Measurements from ENCODE around the gene TEX52. TPM values are rescaled to one million over a fixed set of nuclear protein-coding genes. Genes with fewer than 3 reads are reported as not detected.

TEX52 gene
- total RNA-seq, 1 donor from 2014 or later: not detected

GRCh38 chr12:2825132-2825531, 31.7 kb downstream of the TEX52 start:
- FAIRE-seq: no peak
- no peak for DNase-seq (ENCODE audit: low read depth)
- TF ChIP-seq CTCF (IDR thresholded peaks at IDR 0.05; ENCODE audit: insufficient read depth, low read length, severe bottlenecking): no peak
- Histone ChIP-seq H3K36me3 (ENCODE audit: control insufficient read depth, insufficient read depth, low read length) (peaks cover 29% of the 10 kb centered on the region), H3K27me3 (ENCODE audit: control insufficient read depth, insufficient read depth, low read length) (no peaks in the 10 kb centered on the region), H3K4me3 (ENCODE audit: low read depth, low read length) (no peak overlapping the region)

- FAIRE-seq (no peak), DNase-seq (ENCODE audit: low read depth) (no peak)
- no peak for TF ChIP-seq CTCF (IDR thresholded peaks at IDR 0.05; ENCODE audit: insufficient read depth, low read length, severe bottlenecking)
- Histone ChIP-seq H3K4me3 (ENCODE audit: low read depth, low read length) (no peak overlapping the region), H3K27me3 (ENCODE audit: control insufficient read depth, insufficient read depth, low read length) (no peaks in the 10 kb centered on the region), H3K36me3 (ENCODE audit: control insufficient read depth, insufficient read depth, low read length) (peaks cover 31% of the 10 kb centered on the region)
Observed at GRCh38 chr12:2824541-2824940, 32.3 kb downstream of the TEX52 start.

- H3K27me3 ChIP-seq (ENCODE audit: control insufficient read depth, insufficient read depth, low read length): no peaks in the 10 kb centered on the region
- no peak overlapping the region for H3K4me3 ChIP-seq (ENCODE audit: low read depth, low read length)
- no peak for TF ChIP-seq CTCF (IDR thresholded peaks at IDR 0.05; ENCODE audit: insufficient read depth, low read length, severe bottlenecking)
- DNase-seq (ENCODE audit: low read depth) (no peak), FAIRE-seq (no peak)
- H3K36me3 ChIP-seq (ENCODE audit: control insufficient read depth, insufficient read depth, low read length): peaks cover 31% of the 10 kb centered on the region
Observed at GRCh38 chr12:2823483-2823882, 33.4 kb downstream of the TEX52 start.

GRCh38 chr12:2820432-2820831, 36.4 kb downstream of the TEX52 start:
- Histone ChIP-seq H3K27me3 (ENCODE audit: control insufficient read depth, insufficient read depth, low read length) (no peaks in the 10 kb centered on the region), H3K4me3 (ENCODE audit: low read depth, low read length) (no peak overlapping the region), H3K36me3 (ENCODE audit: control insufficient read depth, insufficient read depth, low read length) (peaks cover 25% of the 10 kb centered on the region)
- DNase-seq (ENCODE audit: low read depth) (no peak), FAIRE-seq (no peak)
- TF ChIP-seq CTCF (IDR thresholded peaks at IDR 0.05; ENCODE audit: insufficient read depth, low read length, severe bottlenecking): no peak

- H3K36me3 ChIP-seq (ENCODE audit: control insufficient read depth, insufficient read depth, low read length): peaks cover 24% of the 10 kb centered on the region
- DNase-seq (ENCODE audit: low read depth): no peak
- H3K27me3 ChIP-seq (ENCODE audit: control insufficient read depth, insufficient read depth, low read length): no peaks in the 10 kb centered on the region
- H3K4me3 ChIP-seq (ENCODE audit: low read depth, low read length): no peak overlapping the region
- no peak for FAIRE-seq
- TF ChIP-seq CTCF (IDR thresholded peaks at IDR 0.05; ENCODE audit: insufficient read depth, low read length, severe bottlenecking): no peak
Observed at GRCh38 chr12:2819810-2820209, 37.0 kb downstream of the TEX52 start.

Measured in bronchial epithelial cell (primary cell).